BJ (cell line): ENCODE results near the gene SEL1L. TPM values are rescaled to one million over a fixed set of nuclear protein-coding genes. Genes with fewer than 3 reads are reported as not detected.
"Not testable (repeated sequence)": the region's sequence is repeated elsewhere in the genome, so short reads cannot be mapped to it uniquely, and the experiment has no call there.

Experiments
- CTCF ChIA-PET: fragments of 350-600 bp; formaldehyde crosslinking; extraction: SDS; loops from one replicate; lab custom pipeline; 2021; ENCODE audit warnings: antibody characterized with exemption, inconsistent platforms; lab: Yijun Ruan, JAX
- POLR2A ChIA-PET: fragments of 300-600 bp; sonication (Branson Sonifier 250); formaldehyde crosslinking; extraction: SDS; loops from one replicate; lab custom pipeline; 2021; ENCODE audit warnings: antibody characterized with exemption; lab: Charles Lee
- DNase-seq: peaks from one replicate; pipeline ENCODE4 v3.0.0-alpha.2; 2011; ENCODE audit warnings: low read depth
- H3K27me3 ChIP-seq: 2 replicates; pipeline ENCODE4 v1.6.0; 2011; ENCODE audit warnings: low read length; ENCODE audit not compliant: control insufficient read depth, insufficient read depth
- H3K36me3 ChIP-seq: 2 replicates; pipeline ENCODE4 v1.5.1; 2011; ENCODE audit warnings: low read length; ENCODE audit not compliant: control insufficient read depth, insufficient read depth
- H3K4me3 ChIP-seq: 2 replicates; pipeline ENCODE4 v1.5.1; 2011; ENCODE audit warnings: low read depth, mild to moderate bottlenecking, control low read depth, low read length
- polyA plus RNA-seq: library from polyadenylated mRNA; depleted of rRNA; stranded (reverse); fragments of >200 nt; gene quantifications from 2 replicates; pipeline ENCODE4 v1.2.3, GENCODE V29; 2011
- TF ChIP-seq, protein P1 (sequence below): IDR thresholded peaks from 2 replicates; pipeline ENCODE4 v1.5.1; 2011; ENCODE audit warnings: low read depth, mild to moderate bottlenecking, control low read depth, inconsistent platforms, low read length, moderate library complexity; ENCODE audit not compliant: insufficient read depth

Gene SEL1L
- polyA plus RNA-seq, 1 experiment, result 21.7 TPM

- Histone ChIP-seq H3K4me3 (no peak overlapping the region), H3K27me3 (no peaks in the 10 kb centered on the region), H3K36me3 (peaks cover 8% of the 10 kb centered on the region)
- POLR2A ChIA-PET, result no interaction called here
- CTCF ChIA-PET, result no interaction called here
- DNase-seq, result no peak
- TF ChIP-seq, protein P1, sequence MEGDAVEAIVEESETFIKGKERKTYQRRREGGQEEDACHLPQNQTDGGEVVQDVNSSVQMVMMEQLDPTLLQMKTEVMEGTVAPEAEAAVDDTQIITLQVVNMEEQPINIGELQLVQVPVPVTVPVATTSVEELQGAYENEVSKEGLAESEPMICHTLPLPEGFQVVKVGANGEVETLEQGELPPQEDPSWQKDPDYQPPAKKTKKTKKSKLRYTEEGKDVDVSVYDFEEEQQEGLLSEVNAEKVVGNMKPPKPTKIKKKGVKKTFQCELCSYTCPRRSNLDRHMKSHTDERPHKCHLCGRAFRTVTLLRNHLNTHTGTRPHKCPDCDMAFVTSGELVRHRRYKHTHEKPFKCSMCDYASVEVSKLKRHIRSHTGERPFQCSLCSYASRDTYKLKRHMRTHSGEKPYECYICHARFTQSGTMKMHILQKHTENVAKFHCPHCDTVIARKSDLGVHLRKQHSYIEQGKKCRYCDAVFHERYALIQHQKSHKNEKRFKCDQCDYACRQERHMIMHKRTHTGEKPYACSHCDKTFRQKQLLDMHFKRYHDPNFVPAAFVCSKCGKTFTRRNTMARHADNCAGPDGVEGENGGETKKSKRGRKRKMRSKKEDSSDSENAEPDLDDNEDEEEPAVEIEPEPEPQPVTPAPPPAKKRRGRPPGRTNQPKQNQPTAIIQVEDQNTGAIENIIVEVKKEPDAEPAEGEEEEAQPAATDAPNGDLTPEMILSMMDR, result no peak
Measured at GRCh38 chr14:81519200-81520011, 14.2 kb downstream of the SEL1L start.

GRCh38 chr14:81517798-81518398, 15.8 kb downstream of the SEL1L start:
- CTCF ChIA-PET, result interaction anchor here (0.6 to 0.9 kb wide), 2 partner anchors 53 to 228 kb away, joined by 3 to 5 read pairs; no protein-coding TSS in a partner anchor
- DNase-seq, result no peak

DNA sequence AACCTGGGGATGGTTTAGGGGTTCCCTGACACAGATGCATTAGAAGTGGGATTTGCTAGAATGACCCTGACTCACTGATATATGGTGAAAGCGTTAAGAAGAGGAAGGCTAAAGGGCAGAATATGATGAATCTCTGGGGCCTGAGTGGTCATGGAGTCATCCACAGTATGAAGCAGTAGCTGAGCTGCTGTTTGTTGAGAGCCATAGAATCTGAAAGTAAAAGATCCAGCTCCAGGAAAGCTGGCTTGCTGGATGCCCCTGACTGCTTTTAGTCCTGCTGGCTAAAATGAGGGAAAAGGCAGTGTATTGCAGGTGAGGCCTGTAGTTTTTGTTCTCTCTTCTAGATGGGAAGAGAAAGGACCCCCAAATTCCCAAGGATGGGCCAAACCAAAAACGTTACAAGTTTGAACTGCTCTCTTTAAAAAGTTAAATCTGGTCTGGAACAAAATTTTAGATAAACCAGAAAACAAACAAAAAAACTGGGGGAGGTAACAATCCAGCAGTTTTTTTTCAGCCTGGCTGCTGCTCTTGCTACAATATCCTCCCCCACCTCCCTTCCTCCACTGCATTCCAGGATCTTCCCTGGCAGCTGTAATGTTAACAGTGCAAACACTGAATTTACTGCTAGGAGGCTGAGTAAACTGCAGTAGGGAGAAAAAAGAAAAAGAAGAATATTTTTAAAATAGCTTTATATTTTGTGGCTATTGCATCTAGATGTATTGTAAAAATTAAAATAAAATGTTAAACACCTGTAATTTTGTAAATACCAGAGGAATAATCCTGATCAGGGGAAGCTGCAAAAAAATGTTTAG, 16.5 kb downstream of the SEL1L start:
- DNase-seq, result peak; percentile 19
- CTCF ChIA-PET, result interaction anchor here (0.6 to 0.9 kb wide), 2 partner anchors 53 to 228 kb away, joined by 3 to 5 read pairs; no protein-coding TSS in a partner anchor
- no peaks in the 10 kb centered on the region for H3K27me3 ChIP-seq
- TF ChIP-seq, protein P1, result no peak
- H3K4me3 ChIP-seq, result no peak overlapping the region
- H3K36me3 ChIP-seq, result peaks cover 8% of the 10 kb centered on the region
- POLR2A ChIA-PET, result interaction anchor here (1.0 kb wide), 1 partner anchor 16 kb away, joined by 3 read pairs; the partner anchor contains the start of gene SEL1L

More at GRCh38 chr14:81517798-81518398, 15.8 kb downstream of the SEL1L start:
- TF ChIP-seq, protein P1, result no peak
- peaks cover 8% of the 10 kb centered on the region for H3K36me3 ChIP-seq
- no peaks in the 10 kb centered on the region for H3K27me3 ChIP-seq
- POLR2A ChIA-PET, result interaction anchor here (1.0 kb wide), 1 partner anchor 16 kb away, joined by 3 read pairs; the partner anchor contains the start of gene SEL1L
- no peak overlapping the region for H3K4me3 ChIP-seq

DNA sequence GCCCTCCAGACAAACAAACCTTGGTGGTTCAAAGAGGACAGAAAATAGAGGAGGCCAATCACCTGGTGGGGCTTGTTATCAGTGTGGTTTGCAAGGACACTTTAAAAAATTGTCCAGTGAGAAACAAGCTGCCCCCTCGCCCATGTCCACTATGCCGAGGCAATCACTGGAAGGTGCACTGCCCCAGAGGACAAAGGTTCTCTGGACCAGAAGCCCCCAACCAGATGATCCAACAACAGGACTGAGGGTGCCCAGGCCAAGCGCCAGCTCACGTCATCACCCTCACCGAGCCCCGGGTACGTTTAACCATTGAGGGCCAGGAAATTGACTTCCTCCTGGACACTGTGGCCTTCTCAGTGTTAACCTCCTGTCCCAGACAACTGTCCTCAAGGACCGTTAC, 17.7 kb downstream of the SEL1L start:
- H3K36me3 ChIP-seq, POLR2A ChIA-PET, H3K27me3 ChIP-seq, CTCF ChIA-PET, DNase-seq, H3K4me3 ChIP-seq: not testable (repeated sequence)

DNA sequence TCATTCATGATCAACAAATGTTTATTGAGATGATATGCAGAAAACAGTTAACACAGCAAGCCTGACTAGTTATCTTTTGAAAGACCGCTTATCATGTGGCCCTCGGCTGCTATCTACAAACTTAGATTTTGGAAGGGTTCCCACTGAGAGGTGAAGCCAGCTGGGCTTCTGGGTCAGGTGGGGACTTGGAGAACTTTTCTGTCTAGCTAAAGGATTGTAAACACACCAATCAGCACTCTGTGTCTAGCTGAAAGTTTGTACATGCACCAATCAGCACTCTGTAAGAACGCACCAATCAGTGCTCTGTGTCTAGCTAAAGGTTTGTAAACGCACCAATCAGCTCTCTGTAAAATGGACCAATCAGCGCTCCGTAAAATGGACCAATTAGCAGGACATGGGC, 20.8 kb downstream of the SEL1L start:
- H3K4me3 ChIP-seq, H3K27me3 ChIP-seq, POLR2A ChIA-PET, DNase-seq: not testable (repeated sequence)
- CTCF ChIA-PET, result interaction anchor here (0.6 kb wide), 1 partner anchor 20 kb away, joined by 3 read pairs; no protein-coding TSS in a partner anchor
- peaks cover 12% of the 10 kb centered on the region for H3K36me3 ChIP-seq
